Activated T-helper 1 cell treated with anti-CD3 and anti-CD28 coated beads, Interleukin-12 subunit alpha, Interleukin-12 subunit beta, Interleukin-2, Interleukin-4 antibody, amounts not matched to agents 30 ng/mL and 10 ng/mL and 1 ng/mL, durations not matched to agents 14 hours and 24 hours and 36 hours (primary cell): ENCODE data around the gene GSX2. TPM values are rescaled to one million over a fixed set of nuclear protein-coding genes. Genes with fewer than 3 reads are reported as not detected.
"Not testable (repeated sequence)": the region's sequence is repeated elsewhere in the genome, so short reads cannot be mapped to it uniquely, and the experiment has no call there.

Source experiments
- DNase-seq: peaks from one replicate; pipeline ENCODE4 v3.0.0; 2021; ENCODE audit warnings: low spot score
- H3K27ac Mint-ChIP-seq: one replicate; pipeline ENCODE4 v1.8.0; 2021; ENCODE audit warnings: mild to moderate bottlenecking, mixed read lengths
- H3K27me3 Mint-ChIP-seq: one replicate; pipeline ENCODE4 v1.8.0; 2022; ENCODE audit warnings: mild to moderate bottlenecking, moderate library complexity, mixed read lengths; ENCODE audit not compliant: insufficient read depth
- H3K36me3 Mint-ChIP-seq: one replicate; pipeline ENCODE4 v1.8.0; 2021; ENCODE audit warnings: low read depth, mixed read lengths
- H3K4me1 Mint-ChIP-seq: one replicate; pipeline ENCODE4 v1.8.0; 2021; ENCODE audit warnings: low read depth, mixed read lengths
- H3K4me3 Mint-ChIP-seq: one replicate; pipeline ENCODE4 v1.8.0; 2021; ENCODE audit warnings: mild to moderate bottlenecking, moderate library complexity, mixed read lengths
- H3K9me3 Mint-ChIP-seq: one replicate; pipeline ENCODE4 v1.8.0; 2021; ENCODE audit warnings: mixed read lengths
- intact Hi-C: fragments of 100-400 bp; cut with micrococcal nuclease; formaldehyde crosslinking; loops from one replicate; pipeline ENCODE4 v1.15.1; 2024
- total RNA-seq: library from RNA; stranded (reverse); gene quantifications from 2 replicates; pipeline ENCODE4 v1.2.3, GENCODE V29; 2022

Gene GSX2
- total RNA-seq, 1 donor from 2014 or later = not detected

DNA sequence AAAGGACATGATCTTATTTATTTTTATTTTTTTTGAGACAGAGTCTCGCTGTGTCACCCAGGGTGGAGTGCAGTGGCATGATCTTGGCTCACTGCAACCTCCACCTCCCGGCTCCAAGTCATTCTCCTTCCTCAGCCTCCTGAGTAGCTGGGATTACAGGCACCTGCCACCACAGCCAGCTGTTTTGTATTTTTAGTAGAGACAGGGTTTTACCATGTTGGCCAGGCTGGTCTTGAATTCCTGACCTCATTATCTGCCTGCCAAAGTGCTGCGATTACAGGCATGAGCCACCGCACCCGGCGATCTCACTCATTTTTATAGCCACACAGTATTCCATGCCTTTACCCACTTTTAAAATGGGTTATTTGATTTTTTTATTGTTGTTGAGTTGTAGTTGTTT, 16.3 kb downstream of the GSX2 start:
- intact Hi-C loops, H3K4me1 Mint-ChIP-seq, DNase-seq, H3K27ac Mint-ChIP-seq, H3K9me3 Mint-ChIP-seq, H3K36me3 Mint-ChIP-seq, H3K4me3 Mint-ChIP-seq: not testable (repeated sequence)
- H3K27me3 Mint-ChIP-seq = peaks cover 14% of the 10 kb centered on the region

DNA sequence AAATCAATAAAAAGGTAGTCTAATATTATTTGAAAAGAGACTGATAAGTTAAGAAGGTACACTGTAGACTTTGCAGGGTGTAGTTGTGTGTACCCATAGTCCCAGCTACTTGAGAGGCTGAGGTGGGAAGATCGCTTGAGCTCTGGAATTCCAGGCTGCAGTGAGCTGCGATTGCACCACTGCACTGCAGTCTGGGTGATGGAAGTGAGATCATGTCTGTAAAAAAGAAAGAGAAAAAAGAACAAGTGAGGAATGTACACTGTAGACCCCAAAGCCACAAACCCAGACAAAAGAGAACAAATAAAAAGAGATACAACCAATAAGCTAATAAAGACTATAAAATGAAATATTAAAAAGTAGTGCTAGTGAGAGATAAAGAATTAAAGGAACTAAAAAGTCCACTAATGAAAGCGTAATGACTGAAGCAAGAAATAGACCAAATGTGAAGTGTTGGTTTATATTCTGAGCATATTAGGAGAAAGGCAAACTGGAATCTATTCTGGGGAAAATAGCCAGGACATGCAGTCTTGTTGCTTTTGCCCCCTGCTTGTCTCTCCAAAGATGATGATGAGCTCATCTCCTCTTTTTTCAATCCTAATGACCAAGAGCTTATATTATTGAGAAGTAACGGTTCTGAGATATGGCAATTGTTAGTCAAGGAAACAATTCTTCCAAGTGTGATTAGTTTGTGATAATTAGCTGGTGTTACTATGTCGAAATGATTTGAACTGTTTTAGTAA, 19.1 kb downstream of the GSX2 start:
- DNase-seq = no peak
- Mint-ChIP-seq H3K27ac (no peak overlapping the region), H3K36me3 (no peaks in the 10 kb centered on the region), H3K27me3 (peaks cover 4% of the 10 kb centered on the region), H3K4me3 (no peak overlapping the region), H3K9me3 (no peaks in the 10 kb centered on the region), H3K4me1 (no peaks in the 10 kb centered on the region)
- intact Hi-C loops = no loop called here

GRCh38 chr4:54120518-54120917, 20.6 kb downstream of the GSX2 start:
- Mint-ChIP-seq H3K27ac (no peak overlapping the region), H3K4me3 (no peak overlapping the region), H3K4me1 (no peaks in the 10 kb centered on the region), H3K27me3 (peaks cover 6% of the 10 kb centered on the region), H3K9me3 (no peaks in the 10 kb centered on the region), H3K36me3 (no peaks in the 10 kb centered on the region)
- intact Hi-C loops = no loop called here
- DNase-seq = no peak

GRCh38 chr4:54127660-54128059, 27.7 kb downstream of the GSX2 start:
- no peak for DNase-seq
- Mint-ChIP-seq H3K36me3 (no peaks in the 10 kb centered on the region), H3K4me3 (no peak overlapping the region), H3K4me1 (no peaks in the 10 kb centered on the region), H3K9me3 (peaks cover 22% of the 10 kb centered on the region), H3K27ac (no peak overlapping the region), H3K27me3 (peaks cover 13% of the 10 kb centered on the region)
- intact Hi-C loops = no loop called here

DNA sequence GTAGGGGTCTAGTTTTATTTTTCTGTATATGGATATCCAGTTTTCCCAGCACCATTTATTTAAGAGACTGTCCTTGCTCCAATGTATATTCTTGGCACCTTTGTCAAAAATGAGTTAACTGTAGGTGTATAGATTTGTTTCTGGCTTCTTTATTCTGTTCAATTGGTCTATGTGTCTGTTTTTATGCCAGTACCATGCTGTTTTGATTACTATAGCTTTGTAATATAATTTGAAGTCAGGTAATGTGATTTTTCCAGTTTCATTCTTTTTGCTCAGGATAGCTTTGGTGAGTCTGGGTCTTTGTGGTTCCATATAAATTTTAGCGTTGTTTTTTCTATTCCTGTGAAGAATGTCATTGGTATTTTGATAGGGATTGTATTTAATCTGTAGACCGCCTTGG, 28.7 kb downstream of the GSX2 start:
- H3K4me1 Mint-ChIP-seq, intact Hi-C loops, H3K36me3 Mint-ChIP-seq, H3K27ac Mint-ChIP-seq, H3K4me3 Mint-ChIP-seq, DNase-seq: not testable (repeated sequence)
- peaks cover 14% of the 10 kb centered on the region for H3K27me3 Mint-ChIP-seq
- H3K9me3 Mint-ChIP-seq = peaks cover 22% of the 10 kb centered on the region

DNA sequence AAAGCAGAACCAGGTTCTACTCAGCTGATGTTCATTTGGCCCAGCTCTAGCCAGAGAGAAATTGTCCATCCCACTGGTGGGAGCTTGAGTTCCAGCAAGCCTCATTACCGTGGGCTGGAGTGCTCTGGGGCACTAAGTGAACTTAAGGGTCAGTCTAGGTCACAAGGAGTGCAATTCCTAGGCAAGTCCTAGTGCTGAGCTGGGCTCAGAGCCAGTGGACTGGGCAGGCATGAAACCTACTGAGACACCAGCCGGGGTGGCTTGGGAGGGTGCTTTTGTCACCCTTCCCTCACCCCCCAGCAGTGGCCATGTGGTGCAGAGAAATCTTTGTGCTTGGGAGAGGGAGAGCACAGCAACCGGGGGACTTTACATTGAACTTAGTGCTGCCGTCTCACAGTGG, 39.4 kb downstream of the GSX2 start:
- Mint-ChIP-seq H3K4me1 (no peaks in the 10 kb centered on the region), H3K27me3 (no peaks in the 10 kb centered on the region), H3K36me3 (no peaks in the 10 kb centered on the region), H3K27ac (no peak overlapping the region), H3K9me3 (no peaks in the 10 kb centered on the region), H3K4me3 (no peak overlapping the region)
- DNase-seq = no peak
- intact Hi-C loops = no loop called here

- no peaks in the 10 kb centered on the region for H3K27me3 Mint-ChIP-seq
- H3K4me3 Mint-ChIP-seq = no peak overlapping the region
- intact Hi-C loops = no loop called here
- no peaks in the 10 kb centered on the region for H3K4me1 Mint-ChIP-seq
- no peak overlapping the region for H3K27ac Mint-ChIP-seq
- DNase-seq = no peak
- no peaks in the 10 kb centered on the region for H3K9me3 Mint-ChIP-seq
- H3K36me3 Mint-ChIP-seq = no peaks in the 10 kb centered on the region
These were observed 40.3 kb downstream of the GSX2 start for GRCh38 chr4:54140287-54140686.

DNA sequence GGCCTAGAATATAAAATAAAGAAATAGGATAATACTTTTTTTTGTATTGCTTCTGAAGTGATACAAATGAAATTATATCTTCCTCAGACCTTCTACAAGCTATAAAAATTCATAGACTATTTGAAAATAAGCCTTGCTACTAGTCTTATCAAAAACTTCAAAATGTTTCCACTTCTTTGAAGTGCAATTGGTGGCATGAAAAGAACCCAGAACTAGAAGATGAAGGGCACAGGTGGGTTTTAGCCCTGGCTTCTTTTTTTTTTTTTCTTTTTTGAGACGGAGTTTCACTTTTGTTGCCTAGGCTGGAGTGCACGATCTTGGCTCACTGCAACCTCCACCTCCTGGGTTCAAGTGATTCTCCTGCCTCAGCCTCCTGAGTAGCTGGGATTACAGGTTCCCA, 44.2 kb downstream of the GSX2 start:
- Mint-ChIP-seq H3K36me3 (no peaks in the 10 kb centered on the region), H3K27ac (no peak overlapping the region), H3K4me1 (no peaks in the 10 kb centered on the region), H3K9me3 (no peaks in the 10 kb centered on the region), H3K27me3 (no peaks in the 10 kb centered on the region), H3K4me3 (no peak overlapping the region)
- intact Hi-C loops = no loop called here
- no peak for DNase-seq

- no peak overlapping the region for H3K4me3 Mint-ChIP-seq
- intact Hi-C loops = no loop called here
- H3K27me3 Mint-ChIP-seq = no peaks in the 10 kb centered on the region
- H3K27ac Mint-ChIP-seq = no peak overlapping the region
- H3K4me1 Mint-ChIP-seq = no peaks in the 10 kb centered on the region
- no peaks in the 10 kb centered on the region for H3K36me3 Mint-ChIP-seq
- no peaks in the 10 kb centered on the region for H3K9me3 Mint-ChIP-seq
- no peak for DNase-seq
These were observed 44.8 kb downstream of the GSX2 start for GRCh38 chr4:54144661-54145171.

GRCh38 chr4:54146139-54146538, 46.2 kb downstream of the GSX2 start:
- H3K27ac Mint-ChIP-seq = no peak overlapping the region
- no peak for DNase-seq
- H3K27me3 Mint-ChIP-seq = no peaks in the 10 kb centered on the region
- no peaks in the 10 kb centered on the region for H3K36me3 Mint-ChIP-seq
- no peaks in the 10 kb centered on the region for H3K4me1 Mint-ChIP-seq
- intact Hi-C loops = no loop called here
- no peaks in the 10 kb centered on the region for H3K9me3 Mint-ChIP-seq
- no peak overlapping the region for H3K4me3 Mint-ChIP-seq

GRCh38 chr4:54149323-54149722, 49.4 kb downstream of the GSX2 start:
- no peaks in the 10 kb centered on the region for H3K36me3 Mint-ChIP-seq
- no peak for DNase-seq
- H3K9me3 Mint-ChIP-seq = no peaks in the 10 kb centered on the region
- H3K27ac Mint-ChIP-seq = no peak overlapping the region
- intact Hi-C loops = no loop called here
- H3K4me1 Mint-ChIP-seq = no peaks in the 10 kb centered on the region
- no peak overlapping the region for H3K4me3 Mint-ChIP-seq
- H3K27me3 Mint-ChIP-seq = no peaks in the 10 kb centered on the region
